ENCODE results near the gene WDFY1.

DNA sequence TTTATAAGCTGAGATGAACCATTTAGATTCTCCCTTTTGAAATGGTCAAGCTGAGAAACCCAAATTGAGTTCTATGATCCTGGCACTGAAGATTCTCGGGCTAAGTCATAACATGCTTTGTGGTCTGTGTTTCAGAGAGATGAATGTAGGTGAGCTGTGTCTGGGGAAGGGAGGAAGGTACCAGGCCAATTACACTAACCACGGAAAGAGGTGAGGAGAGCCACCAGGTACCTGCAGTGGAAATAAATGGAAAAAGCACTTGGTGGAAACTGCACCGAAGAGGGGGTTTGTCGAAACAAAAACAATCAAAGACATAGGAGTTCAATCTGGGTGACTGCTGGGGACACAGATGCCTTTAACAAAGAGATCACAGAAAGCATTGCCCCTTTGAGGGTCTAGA, 11.2 kb upstream of the WDFY1 start:
- TF ChIP-seq, protein P1, sequence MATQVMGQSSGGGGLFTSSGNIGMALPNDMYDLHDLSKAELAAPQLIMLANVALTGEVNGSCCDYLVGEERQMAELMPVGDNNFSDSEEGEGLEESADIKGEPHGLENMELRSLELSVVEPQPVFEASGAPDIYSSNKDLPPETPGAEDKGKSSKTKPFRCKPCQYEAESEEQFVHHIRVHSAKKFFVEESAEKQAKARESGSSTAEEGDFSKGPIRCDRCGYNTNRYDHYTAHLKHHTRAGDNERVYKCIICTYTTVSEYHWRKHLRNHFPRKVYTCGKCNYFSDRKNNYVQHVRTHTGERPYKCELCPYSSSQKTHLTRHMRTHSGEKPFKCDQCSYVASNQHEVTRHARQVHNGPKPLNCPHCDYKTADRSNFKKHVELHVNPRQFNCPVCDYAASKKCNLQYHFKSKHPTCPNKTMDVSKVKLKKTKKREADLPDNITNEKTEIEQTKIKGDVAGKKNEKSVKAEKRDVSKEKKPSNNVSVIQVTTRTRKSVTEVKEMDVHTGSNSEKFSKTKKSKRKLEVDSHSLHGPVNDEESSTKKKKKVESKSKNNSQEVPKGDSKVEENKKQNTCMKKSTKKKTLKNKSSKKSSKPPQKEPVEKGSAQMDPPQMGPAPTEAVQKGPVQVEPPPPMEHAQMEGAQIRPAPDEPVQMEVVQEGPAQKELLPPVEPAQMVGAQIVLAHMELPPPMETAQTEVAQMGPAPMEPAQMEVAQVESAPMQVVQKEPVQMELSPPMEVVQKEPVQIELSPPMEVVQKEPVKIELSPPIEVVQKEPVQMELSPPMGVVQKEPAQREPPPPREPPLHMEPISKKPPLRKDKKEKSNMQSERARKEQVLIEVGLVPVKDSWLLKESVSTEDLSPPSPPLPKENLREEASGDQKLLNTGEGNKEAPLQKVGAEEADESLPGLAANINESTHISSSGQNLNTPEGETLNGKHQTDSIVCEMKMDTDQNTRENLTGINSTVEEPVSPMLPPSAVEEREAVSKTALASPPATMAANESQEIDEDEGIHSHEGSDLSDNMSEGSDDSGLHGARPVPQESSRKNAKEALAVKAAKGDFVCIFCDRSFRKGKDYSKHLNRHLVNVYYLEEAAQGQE (IDR thresholded peaks at IDR 0.05; ENCODE audit: insufficient read depth in 1 of 2, low read depth in 2 of 2, low read length in 2 of 2): no peak
- TF ChIP-seq POLR2AphosphoS5 (IDR thresholded peaks at IDR 0.05; ENCODE audit: low read depth, low read length) (no peak), SIN3A (IDR thresholded peaks at IDR 0.05; ENCODE audit: borderline replicate concordance, insufficient read depth, low read length) (no peak), TAF1 (IDR thresholded peaks at IDR 0.05; ENCODE audit: borderline replicate concordance, insufficient read depth, low read length) (no peak), FOXP2 (optimal IDR thresholded peaks at IDR 0.05; ENCODE audit: borderline replicate concordance, extremely low read depth, extremely low read length, insufficient read depth) (no peak)
